Gastrocnemius medialis (tissue), 4 donors: Measurements from ENCODE around the gene FGFR4.

Experiments used
- CTCF ChIP-seq, 5 experiments: fragments of 450-650 bp in 3 of 5; fragments of 200-600 bp in 2 of 5; sonication (generic) in 2 of 5; IDR thresholded peaks in 4 of 5; conservative IDR thresholded peaks in 1 of 5; 1 replicate in 4 of 5; 2 replicates in 1 of 5; pipeline ENCODE4 v1.5.1; 2016 to 2019; ENCODE audit warnings: antibody characterized with exemption in 5 of 5, mild to moderate bottlenecking in 3 of 5, moderate library complexity in 3 of 5
- POLR2A ChIP-seq, 2 donors: fragments of 450-650 bp; IDR thresholded peaks; one replicate each; pipeline ENCODE4 v1.6.1; 2017; ENCODE audit warnings: antibody characterized with exemption in 2 of 2, mild to moderate bottlenecking in 2 of 2, moderate library complexity in 2 of 2

- TF ChIP-seq CTCF (IDR thresholded peaks at IDR 0.05 in 4 of 5, conservative IDR thresholded peaks at IDR 0.05 in 1 of 5), result no peak
- TF ChIP-seq POLR2A (IDR thresholded peaks at IDR 0.05), result no peak
Measured at GRCh38 chr5:177098470-177099141, 11.9 kb downstream of the FGFR4 start.
